GM18526 (cell line): ENCODE measurements around the gene NKAPL.

Experiments used
- POLR2A ChIP-seq: IDR thresholded peaks from 3 replicates; pipeline ENCODE4 v1.6.1; 2011; ENCODE audit not compliant: insufficient read length; ENCODE audit errors: extremely low read depth

Gene NKAPL

DNA sequence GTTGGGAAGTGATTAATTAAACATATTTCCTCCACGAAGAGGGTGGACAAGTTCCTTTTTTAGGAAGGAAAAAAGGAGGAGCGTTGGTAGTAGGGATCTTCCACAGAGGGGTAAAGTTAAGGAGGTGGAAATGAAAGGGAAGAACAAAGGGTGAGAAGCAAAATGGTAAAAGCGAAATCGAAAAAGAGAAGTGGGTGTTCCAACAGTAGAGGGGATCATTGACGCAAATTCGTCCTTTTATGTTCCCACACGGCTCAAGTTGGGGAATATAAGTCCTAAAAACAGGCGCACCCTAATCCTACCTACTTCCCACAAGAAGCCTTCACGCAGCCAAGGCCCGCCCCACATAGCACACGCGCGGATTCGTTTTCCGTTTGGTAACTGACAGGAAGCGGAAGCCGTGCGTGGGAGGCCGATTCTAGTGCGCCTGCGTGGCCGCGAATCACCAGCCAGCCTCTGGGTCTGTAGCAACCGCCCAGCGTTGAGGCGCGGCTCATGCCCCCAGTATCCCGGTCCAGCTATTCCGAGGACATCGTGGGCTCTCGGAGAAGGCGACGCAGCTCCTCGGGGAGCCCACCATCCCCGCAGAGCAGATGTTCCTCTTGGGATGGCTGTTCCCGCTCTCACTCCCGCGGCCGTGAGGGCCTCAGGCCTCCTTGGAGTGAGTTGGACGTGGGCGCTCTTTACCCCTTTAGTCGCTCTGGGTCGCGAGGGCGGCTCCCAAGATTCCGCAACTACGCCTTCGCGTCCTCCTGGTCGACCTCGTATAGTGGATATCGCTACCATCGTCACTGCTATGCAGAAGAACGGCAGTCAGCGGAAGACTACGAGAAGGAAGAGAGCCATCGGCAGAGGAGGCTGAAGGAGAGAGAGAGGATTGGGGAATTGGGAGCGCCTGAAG lies at the start of gene NKAPL:
TSS of gene NKAPL (plus strand) at position 421 of the 901 bp plus-strand sequence. CDS start at position 496, 75 bp downstream.
- TF ChIP-seq POLR2A = peak; percentile 40

DNA sequence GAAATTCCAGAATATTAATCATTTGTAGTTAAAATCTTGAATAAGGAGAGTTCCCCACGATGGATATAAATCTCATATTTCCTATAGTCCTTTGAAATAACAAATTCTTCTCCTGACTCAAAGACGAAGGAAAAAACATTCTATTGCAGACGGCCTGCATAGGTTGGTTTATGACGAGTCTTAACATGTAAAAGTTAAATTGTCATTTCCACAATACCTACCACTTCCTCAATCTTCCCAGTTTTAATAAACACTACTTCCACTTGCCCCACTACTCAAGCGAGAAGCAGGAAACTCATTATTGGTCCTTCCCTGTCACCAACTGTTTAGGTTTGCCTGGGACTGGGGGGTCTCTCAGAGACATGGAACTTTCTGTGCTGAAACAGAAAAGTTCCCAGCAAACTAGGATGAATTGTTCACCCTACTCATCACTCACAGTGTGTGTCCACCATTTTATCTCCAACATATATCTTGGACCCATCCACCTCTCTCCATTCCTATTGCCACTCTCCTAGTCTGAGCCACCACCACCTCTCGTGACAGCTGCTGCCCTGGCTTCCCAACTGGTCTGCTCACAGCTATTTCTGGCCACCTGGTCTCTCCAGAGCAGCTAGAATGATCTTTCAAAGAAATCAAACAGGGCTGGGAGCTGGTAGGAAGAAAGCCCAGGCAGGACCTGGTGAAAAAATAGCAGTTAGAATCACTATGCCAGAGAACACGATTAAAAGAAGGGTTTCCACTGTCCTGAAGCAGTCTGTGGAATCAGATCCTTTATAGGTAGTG lies 49.2 kb upstream of the NKAPL start:
- TF ChIP-seq POLR2A = no peak

DNA sequence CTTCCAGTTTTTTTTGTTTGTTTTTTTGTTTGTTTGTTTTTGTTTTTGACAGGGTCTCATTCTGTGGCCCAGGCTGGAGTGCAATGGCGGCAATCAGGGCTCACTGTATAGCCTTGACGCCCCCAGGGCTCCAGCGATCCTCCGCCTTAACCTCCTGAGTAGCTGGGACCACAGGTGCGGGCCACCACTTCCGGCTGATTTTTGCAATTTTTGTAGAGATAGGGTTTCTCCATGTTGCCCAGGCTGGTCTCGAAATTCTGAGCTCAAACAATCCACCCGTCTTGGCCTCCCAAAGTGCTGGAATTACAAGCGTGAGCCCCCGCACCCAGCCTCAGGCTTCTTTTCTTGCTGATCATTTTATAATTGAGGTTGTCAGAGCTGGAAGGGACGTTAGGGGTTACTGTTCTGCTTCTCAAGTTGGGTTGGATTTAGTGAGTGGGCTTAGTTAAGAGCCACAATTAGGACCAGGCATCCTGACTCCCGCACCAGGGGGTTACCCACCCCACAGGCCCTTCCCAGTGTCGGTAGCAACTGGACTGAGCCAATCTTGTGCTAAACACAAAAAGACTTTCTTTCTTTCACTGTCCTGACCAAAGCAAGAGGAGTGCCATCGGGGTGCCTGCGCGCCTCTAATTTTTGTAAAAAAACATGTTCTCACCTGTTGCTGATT lies 47.1 kb upstream of the NKAPL start:
- no peak for TF ChIP-seq POLR2A

DNA sequence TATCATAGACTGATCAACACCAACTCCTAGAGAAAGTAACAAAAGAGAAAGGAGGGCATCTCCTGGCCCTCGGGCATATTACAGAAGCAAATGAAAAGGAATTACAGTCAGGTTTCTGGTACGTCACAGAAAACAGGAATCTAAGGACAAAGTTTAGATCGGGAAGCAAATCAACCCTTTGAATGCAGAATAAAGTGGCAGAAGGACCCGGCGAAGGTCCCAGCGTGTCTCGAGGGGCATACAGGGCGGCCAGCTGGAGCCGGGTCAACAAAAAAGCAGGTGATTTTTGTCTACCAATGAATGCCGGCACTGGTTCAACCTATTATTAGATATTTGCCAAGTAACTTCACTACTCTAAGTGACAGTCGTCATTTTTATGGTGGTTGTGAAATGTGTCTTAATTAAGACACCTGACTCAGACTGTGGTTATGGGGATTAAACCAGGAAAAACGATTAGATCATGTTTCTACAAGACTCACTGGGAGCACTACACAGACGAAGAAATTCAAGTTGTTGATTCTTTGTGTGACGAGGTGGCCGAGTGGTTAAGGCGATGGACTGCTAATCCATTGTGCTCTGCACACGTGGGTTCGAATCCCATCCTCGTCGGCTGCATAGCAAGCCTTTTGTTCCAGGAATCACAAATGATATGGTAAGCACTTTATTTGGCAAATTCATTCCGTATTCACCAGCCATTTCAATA lies 46.4 kb upstream of the NKAPL start:
- no peak for TF ChIP-seq POLR2A

DNA sequence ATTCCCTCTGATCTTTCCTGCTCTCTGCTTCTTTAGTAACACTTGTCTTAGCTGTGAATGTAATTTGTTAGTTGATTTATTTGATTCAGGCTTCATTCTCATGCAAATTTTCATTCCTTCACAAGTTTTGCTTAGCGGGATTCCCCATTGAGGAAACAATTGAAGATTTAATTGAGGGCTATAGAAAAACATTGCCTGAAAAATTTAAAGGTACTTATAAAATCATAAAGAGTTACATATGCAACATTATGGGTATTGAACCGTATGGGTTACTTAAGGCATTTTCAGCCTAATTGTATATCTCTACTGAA lies 45.9 kb upstream of the NKAPL start:
- no peak for TF ChIP-seq POLR2A

DNA sequence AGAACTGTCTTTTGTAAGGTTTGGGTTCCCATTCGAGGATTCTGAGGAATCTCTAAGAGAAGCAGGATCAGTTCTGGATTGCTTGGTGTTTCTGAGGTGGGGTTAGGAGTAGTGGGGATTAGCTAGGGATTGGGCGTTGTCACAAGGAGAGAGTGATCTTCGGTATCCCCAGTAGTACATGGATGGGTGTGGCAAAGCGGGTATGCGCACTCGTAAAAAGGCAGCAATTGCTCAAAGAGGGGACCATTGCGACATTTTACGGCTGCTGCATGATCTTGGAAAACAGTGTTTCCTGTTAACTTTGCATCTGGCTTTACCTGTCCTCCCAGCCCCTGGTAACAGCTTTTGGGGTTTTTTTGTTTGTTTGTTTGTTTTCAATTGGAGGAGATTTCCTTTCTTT lies 43.7 kb upstream of the NKAPL start:
- no peak for TF ChIP-seq POLR2A

DNA sequence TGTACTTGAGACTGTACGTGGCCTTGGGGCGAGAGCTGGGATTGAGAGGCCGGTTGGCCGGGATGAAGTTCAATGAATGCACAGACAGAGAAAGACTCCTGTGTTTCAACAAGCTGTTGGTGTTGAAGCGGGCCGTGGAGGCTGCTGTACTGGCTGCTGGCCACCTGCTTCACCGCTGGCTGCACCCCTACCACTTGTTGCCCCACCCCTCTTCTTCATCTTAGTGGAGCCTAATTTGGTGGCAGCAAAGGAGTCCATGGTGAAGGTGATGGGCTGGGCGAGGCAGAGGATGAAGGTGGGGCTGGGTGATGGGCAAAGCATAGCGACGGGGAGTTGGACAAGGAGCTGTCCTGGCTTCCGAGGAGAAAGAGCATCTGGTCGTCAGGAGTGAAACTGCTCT lies 41.2 kb upstream of the NKAPL start:
- TF ChIP-seq POLR2A = no peak

DNA sequence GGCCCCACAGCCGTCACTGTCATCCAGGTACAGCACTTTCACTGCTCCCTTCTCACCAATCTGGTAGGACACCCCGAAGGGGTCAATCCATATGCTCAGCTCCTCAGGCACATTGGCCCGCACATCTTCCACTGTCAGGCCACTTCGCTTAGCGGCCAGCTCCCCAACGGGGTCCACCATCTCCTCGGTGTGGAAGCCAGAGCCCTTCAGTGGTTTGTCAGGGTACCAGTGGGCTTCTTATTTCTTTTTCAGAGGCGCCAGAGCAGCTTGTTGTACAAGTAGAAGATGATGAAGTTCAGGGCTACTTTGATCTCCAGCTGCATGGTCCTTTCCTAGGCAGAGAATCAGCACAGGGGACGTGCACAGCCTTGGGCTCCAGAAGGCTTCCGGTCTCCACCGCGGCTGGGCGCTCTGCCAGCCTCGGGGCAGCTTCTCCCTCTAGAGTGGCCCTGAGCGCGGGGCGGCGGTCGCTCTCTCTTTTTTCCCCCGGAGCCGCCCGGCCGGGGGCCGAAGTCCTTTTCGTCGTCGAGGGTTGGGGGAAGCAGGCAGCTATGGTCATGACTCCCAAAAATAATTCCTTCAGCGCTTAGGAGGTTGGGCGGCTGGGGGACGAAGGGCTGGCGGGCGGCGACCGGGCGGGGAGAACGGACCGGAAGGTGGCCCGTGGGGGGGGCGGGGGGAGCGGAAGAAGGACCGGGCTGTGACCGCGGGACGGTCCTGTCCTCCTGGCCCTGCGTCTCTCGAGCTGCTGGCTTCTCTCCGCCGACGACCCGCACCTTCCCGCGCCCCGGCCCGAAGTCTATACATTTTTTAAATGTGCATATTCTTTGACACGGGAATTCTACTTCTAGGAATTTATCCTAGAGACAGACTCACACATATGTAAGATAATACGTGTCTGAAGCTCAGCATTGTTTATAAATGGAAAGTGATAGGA lies 40.5 kb upstream of the NKAPL start:
- peak; percentile 47 for TF ChIP-seq POLR2A

DNA sequence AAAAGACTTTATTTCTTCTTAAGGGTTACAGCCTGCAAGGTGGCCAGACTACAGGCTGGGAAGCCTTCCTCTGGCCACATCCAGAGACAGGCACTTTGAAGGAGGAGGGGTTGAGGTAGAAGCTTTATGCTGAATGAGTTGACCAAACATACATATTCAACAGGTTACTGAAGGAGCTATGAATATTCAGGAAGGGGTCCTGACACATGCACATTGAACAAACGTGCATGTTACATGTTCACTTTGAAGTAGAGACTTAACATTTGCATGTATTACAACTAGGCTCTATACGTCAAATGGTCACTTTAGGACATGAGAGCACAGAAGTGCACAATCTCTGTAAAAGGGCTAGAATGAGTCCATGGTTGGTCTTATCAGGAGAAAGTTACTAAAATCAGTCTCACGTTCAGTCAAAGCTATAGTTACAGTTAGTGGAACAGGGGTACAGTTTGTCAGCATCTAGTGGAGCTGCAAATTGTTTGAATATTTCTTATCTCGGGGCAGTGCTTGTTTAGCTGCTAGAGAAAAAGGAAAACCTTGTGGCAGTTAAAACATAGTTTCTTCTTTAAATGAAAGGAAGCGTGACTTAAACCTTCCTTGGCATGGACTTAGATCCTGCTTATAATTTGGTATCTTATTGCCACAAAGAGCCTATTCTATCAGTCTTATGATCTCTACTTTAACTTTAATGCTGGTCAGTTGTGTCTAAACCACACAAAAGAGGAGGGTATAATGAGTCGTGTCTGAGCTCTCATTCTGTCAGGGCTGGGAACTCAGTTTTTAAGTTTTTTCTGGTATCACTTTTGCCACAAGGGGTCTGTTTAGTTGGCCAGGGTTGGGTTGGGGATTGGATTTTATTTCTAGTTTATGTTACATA lies 38.6 kb upstream of the NKAPL start:
- no peak for TF ChIP-seq POLR2A

DNA sequence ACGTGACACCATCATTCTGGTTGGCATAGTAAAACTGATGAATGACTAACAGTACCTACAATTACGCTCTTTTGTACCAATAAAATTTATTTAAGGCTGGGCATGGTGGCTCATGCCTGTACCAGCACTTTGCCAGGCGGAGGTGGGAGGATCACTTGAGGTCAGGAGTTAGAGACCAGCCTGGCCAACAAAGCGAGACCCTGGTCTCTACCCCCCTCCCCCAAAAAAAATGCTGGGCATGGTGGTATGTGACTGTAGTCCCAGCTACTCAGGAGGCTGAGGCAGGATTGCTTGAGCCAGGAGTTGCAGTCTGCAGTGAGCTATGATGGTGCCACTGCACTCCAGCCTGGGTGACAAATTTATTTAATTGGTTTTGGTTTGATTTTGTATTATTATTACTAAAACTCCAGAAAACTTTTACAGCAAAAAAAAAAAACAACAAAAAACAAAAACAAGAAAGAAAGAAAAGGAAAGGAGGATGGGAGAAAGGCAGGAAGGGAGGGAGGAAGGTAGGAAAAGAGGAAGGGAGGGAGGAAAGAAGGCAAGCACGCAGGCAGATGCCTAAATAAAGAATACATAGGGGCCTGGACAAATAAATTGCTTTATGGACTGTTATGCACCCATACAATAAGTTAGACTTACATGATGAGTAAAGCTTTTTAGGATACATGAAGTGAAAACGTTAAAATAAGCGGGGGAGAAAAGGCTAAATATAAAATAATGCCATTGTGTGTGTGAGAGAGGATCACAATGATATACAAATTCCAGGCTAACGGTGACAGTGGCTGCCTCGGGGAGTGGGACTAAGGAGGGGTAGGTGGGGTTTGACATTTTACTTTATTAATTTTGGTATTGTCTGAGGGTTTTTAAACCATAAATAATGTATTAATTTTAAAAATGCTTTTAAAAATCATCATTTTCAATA lies 34.7 kb upstream of the NKAPL start:
- TF ChIP-seq POLR2A = no peak

DNA sequence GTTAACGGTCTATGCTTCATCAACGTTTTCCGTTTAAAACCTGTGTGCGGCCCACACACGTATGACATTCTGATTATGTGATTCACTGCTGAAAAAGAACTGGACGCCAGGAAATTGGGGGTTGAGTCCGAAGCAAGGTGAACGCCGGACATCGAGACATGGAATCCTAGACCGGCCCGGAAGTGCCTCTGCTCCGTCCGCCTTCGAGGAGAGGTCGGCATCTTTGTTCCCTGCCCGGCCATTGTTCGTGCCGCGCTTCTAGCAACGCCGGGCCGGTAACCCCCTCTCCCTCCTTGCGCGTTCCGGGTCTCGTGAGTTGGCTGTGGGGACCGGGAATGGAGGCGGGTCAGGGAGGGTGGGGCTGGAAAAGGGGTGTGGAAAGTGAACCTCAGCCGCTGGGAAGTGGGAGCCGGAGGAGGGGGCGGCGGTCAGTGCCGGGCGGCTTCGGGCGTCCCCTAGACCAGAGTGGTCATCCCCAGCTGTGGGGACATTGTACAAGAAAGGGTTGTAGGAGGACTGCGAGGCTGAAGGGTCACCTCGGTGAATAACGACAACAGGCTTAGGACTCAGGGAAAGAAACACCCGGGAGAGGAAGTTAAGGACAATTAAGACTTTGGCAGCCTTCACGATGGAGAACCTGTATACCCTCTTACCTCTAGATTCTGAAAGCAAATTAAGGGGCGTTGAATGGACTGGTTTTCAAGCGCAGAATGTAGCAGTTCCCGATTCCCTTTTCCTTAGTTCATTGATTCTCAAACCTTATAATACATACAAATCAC lies 33.9 kb upstream of the NKAPL start, which contains the start of gene ZSCAN9:
TSS of gene ZSCAN9 (plus strand) at position 220 of the 779 bp plus-strand sequence. CDS start 1,810 bp downstream, outside the sequence.
- TF ChIP-seq POLR2A = peak; percentile 74

DNA sequence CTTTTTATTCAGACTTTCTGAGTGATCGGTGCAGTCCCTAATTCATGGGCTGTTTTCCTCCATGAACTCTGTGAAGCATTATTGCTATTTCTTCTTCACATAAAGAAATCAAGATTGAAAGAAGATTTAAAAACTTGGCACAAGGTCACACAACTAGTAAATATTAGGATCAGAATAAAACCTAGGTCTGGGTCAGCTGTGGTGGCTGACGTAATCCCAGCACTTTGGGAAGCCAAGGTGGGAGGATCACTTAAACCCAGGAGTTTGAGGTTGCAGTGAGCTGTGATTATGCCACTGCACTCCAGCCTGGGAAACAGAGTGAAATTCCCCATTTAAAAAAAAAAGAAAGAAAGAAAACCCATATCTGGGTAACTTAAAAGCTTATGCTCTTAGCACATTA lies 32.6 kb upstream of the NKAPL start:
- TF ChIP-seq POLR2A = no peak
